Keratinocyte (primary cell): ENCODE results near the gene SLC12A3.

ENCODE experiments used
- EZH2 ChIP-seq: IDR thresholded peaks from one replicate; pipeline ENCODE4 v1.6.1; 2012; ENCODE audit warnings: inconsistent platforms, mild to moderate bottlenecking, low read length, moderate library complexity
- TF ChIP-seq, protein P1 (sequence below), 3 experiments: IDR thresholded peaks in 1 of 3; conservative IDR thresholded peaks in 1 of 3; optimal IDR thresholded peaks in 1 of 3; 2 replicates in 2 of 3; 3 replicates in 1 of 3; pipeline versions ENCODE3 to v1.5.1; 2011; ENCODE audit warnings: low read length in 3 of 3, mild to moderate bottlenecking in 3 of 3, moderate library complexity in 2 of 3, control low read depth in 1 of 3, inconsistent platforms in 1 of 3; ENCODE audit not compliant: insufficient read depth in 2 of 3; ENCODE audit errors: extremely low read depth in 1 of 3

DNA sequence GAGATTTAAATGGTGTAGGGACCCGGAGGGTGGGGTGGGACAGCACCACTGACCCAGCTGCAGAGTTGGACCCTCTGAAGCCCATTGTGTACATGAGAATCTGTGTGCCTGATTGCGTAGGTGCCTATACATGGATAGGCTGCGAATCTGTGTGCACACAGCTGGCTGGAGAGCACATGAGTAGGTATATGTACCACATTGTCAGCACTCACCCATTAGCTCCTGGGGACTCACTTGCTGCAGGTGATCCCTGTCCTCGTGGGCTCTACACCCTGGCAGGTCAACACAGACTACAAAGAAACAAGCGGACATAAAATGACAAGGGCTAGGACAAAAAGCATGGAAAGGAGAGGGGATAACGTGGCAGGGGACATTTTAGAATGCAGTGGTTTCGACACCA is 85.4 kb downstream of the SLC12A3 start:
- TF ChIP-seq, protein P1, sequence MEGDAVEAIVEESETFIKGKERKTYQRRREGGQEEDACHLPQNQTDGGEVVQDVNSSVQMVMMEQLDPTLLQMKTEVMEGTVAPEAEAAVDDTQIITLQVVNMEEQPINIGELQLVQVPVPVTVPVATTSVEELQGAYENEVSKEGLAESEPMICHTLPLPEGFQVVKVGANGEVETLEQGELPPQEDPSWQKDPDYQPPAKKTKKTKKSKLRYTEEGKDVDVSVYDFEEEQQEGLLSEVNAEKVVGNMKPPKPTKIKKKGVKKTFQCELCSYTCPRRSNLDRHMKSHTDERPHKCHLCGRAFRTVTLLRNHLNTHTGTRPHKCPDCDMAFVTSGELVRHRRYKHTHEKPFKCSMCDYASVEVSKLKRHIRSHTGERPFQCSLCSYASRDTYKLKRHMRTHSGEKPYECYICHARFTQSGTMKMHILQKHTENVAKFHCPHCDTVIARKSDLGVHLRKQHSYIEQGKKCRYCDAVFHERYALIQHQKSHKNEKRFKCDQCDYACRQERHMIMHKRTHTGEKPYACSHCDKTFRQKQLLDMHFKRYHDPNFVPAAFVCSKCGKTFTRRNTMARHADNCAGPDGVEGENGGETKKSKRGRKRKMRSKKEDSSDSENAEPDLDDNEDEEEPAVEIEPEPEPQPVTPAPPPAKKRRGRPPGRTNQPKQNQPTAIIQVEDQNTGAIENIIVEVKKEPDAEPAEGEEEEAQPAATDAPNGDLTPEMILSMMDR (optimal IDR thresholded peaks at IDR 0.05 in 1 of 3, IDR thresholded peaks at IDR 0.05 in 1 of 3, conservative IDR thresholded peaks at IDR 0.05 in 1 of 3; ENCODE audit: extremely low read depth in 1 of 3, insufficient read depth in 2 of 3, low read length in 3 of 3): no peak
- TF ChIP-seq EZH2: no peak
